K562 (cell line): Measurements from ENCODE around the gene RNF187. TPM values are rescaled to one million over a fixed set of nuclear protein-coding genes. Genes with fewer than 3 reads are reported as not detected.

Experiments used
- CCAR2 ChIP-seq: fragments of 200-400 bp; formaldehyde crosslinking; IDR thresholded peaks from 2 replicates; pipeline ENCODE4 v1.6.1; 2017; ENCODE audit warnings: mild to moderate bottlenecking, low read depth, low read length
- HDAC2 ChIP-seq: fragments of 450-650 bp; IDR thresholded peaks from 2 replicates; pipeline ENCODE4 v1.6.1; 2016; ENCODE audit warnings: mild to moderate bottlenecking
- PHB2 ChIP-seq: fragments of 450-650 bp; IDR thresholded peaks from 2 replicates; pipeline ENCODE4 v1.6.1; 2017; ENCODE audit warnings: low read depth
- PHTF2 ChIP-seq: fragments of 250-450 bp; sonication (Bioruptor Pico); IDR thresholded peaks from 2 replicates; pipeline ENCODE4 v1.5.0; 2021; ENCODE audit warnings: mild to moderate bottlenecking
- SPI1 ChIP-seq: IDR thresholded peaks from 2 replicates; pipeline ENCODE4 v1.6.1; 2011; ENCODE audit warnings: low read depth, low read length, control low read depth, borderline replicate concordance
- ZNF134 ChIP-seq: fragments of 250-450 bp; sonication (Bioruptor Pico); conservative IDR thresholded peaks from 2 replicates; pipeline ENCODE4 v1.4.0; 2020
- ZNF436 ChIP-seq: fragments of 250-450, 450-650 bp; sonication (Bioruptor Pico); formaldehyde crosslinking; IDR thresholded peaks from 2 replicates; pipeline ENCODE4 v1.7.0; 2020; ENCODE audit warnings: mild to moderate bottlenecking
- polyA plus RNA-seq, 8 experiments: library from polyadenylated mRNA; depleted of rRNA in 4 of 8; stranded (reverse) in 5 of 8; unstranded in 3 of 8; fragments of >200 nt; fragmentation: Nextera tagmentation in 2 of 8; fragmentation: Illumina TruSeq in 1 of 8; extraction: Ambion mirVana in 2 of 8; extraction: Trizol in 1 of 8; gene quantifications; 2 replicates each; pipeline versions ENCODE4 v1.2.1 to v1.2.3, GENCODE V29; 2011 to 2014; ENCODE audit warnings: inconsistent platforms in 1 of 8, missing spikeins in 1 of 8
- total RNA-seq, 7 experiments: library from RNA; depleted of rRNA in 6 of 7; stranded (reverse); fragments of >200 nt in 6 of 7; fragmentation: Illumina TruSeq in 2 of 7; extraction: Trizol in 2 of 7; gene quantifications; 2 replicates each; pipeline versions ENCODE4 v1.2.1 to v1.2.3, GENCODE V29; 2011 to 2021; ENCODE audit warnings: low replicate concordance in 1 of 7
- TF ChIP-seq, protein P1 (sequence below): fragments of 450-650 bp; conservative IDR thresholded peaks from 2 replicates; pipeline ENCODE4 v1.6.1; 2016; ENCODE audit warnings: missing genetic modification characterization, low read depth, mild to moderate bottlenecking, control low read depth, missing compliant biosample characterization
- TF ChIP-seq, protein P2 (sequence below): sonication (generic); formaldehyde crosslinking; IDR thresholded peaks from 2 replicates; pipeline ENCODE4 v1.8.0; 2023; ENCODE audit warnings: missing genetic modification reagents, mild to moderate bottlenecking, borderline replicate concordance
- TF ChIP-seq, protein P3 (sequence below): sonication (generic); formaldehyde crosslinking; IDR thresholded peaks from 2 replicates; pipeline ENCODE4 v1.8.1; 2023; ENCODE audit warnings: mild to moderate bottlenecking, missing genetic modification reagents, moderate library complexity
- TF ChIP-seq, protein P4 (sequence below), 2 experiments: fragments of 450-650 bp; formaldehyde crosslinking in 1 of 2; IDR thresholded peaks; 2 replicates each; pipeline versions ENCODE4 v1.4.0 to v1.6.1; 2014 to 2020; ENCODE audit warnings: mild to moderate bottlenecking in 2 of 2, borderline replicate concordance in 1 of 2, low read depth in 1 of 2

The RNF187 gene
- total and polyA plus RNA-seq, 9 of the 15 experiments (the other 6 are each of a cell fraction or from before 2014, with no cell fraction given): 2.3 to 119 (median 41.9) TPM

DNA sequence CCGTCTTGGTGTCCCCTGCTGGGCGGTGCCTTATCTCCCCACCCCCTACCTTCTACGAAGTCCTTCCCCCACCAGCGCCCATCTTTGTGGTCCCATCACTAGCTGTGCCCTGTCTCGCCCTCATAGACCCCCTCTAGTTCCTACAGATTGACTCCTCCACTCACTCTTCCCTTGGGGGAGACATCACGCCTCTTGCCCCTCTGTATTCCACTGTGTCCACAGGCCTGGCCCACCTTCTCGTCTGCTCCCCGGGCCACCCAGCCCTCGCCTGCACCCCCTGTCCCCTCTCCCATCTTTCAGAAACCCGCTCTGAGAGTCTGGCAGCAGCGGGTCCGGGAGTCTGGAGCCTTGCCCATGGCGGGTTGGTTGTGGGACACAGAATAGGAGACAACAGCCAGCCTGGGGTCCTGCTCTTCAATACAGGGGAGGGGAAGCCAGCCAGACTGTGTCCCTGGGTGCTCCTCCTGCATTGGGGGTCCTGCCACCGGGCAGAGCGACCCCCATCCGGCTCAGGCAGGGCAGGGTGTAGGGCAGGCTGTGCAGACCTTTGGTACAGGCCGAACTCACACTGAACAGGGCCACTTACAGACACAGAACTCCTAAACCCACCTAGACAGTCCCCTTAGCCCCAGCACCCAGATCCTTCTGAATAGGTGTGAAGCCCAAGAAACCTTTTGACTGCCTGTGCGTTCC, 1.1 kb downstream of the RNF187 start (continued):
- TF ChIP-seq, protein P1, sequence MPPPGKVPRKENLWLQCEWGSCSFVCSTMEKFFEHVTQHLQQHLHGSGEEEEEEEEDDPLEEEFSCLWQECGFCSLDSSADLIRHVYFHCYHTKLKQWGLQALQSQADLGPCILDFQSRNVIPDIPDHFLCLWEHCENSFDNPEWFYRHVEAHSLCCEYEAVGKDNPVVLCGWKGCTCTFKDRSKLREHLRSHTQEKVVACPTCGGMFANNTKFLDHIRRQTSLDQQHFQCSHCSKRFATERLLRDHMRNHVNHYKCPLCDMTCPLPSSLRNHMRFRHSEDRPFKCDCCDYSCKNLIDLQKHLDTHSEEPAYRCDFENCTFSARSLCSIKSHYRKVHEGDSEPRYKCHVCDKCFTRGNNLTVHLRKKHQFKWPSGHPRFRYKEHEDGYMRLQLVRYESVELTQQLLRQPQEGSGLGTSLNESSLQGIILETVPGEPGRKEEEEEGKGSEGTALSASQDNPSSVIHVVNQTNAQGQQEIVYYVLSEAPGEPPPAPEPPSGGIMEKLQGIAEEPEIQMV (tag): no peak
- TF ChIP-seq SPI1 (no peak), CCAR2 (no peak), HDAC2 (no peak), ZNF134 (CRISPR knock-in tag) (no peak), PHTF2 (CRISPR knock-in tag) (no peak), PHB2 (no peak), ZNF436 (CRISPR knock-in tag) (no peak)
- TF ChIP-seq, protein P2, sequence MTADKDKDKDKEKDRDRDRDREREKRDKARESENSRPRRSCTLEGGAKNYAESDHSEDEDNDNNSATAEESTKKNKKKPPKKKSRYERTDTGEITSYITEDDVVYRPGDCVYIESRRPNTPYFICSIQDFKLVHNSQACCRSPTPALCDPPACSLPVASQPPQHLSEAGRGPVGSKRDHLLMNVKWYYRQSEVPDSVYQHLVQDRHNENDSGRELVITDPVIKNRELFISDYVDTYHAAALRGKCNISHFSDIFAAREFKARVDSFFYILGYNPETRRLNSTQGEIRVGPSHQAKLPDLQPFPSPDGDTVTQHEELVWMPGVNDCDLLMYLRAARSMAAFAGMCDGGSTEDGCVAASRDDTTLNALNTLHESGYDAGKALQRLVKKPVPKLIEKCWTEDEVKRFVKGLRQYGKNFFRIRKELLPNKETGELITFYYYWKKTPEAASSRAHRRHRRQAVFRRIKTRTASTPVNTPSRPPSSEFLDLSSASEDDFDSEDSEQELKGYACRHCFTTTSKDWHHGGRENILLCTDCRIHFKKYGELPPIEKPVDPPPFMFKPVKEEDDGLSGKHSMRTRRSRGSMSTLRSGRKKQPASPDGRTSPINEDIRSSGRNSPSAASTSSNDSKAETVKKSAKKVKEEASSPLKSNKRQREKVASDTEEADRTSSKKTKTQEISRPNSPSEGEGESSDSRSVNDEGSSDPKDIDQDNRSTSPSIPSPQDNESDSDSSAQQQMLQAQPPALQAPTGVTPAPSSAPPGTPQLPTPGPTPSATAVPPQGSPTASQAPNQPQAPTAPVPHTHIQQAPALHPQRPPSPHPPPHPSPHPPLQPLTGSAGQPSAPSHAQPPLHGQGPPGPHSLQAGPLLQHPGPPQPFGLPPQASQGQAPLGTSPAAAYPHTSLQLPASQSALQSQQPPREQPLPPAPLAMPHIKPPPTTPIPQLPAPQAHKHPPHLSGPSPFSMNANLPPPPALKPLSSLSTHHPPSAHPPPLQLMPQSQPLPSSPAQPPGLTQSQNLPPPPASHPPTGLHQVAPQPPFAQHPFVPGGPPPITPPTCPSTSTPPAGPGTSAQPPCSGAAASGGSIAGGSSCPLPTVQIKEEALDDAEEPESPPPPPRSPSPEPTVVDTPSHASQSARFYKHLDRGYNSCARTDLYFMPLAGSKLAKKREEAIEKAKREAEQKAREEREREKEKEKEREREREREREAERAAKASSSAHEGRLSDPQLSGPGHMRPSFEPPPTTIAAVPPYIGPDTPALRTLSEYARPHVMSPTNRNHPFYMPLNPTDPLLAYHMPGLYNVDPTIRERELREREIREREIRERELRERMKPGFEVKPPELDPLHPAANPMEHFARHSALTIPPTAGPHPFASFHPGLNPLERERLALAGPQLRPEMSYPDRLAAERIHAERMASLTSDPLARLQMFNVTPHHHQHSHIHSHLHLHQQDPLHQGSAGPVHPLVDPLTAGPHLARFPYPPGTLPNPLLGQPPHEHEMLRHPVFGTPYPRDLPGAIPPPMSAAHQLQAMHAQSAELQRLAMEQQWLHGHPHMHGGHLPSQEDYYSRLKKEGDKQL (CRISPR knock-in tag): no peak
- TF ChIP-seq, protein P3, sequence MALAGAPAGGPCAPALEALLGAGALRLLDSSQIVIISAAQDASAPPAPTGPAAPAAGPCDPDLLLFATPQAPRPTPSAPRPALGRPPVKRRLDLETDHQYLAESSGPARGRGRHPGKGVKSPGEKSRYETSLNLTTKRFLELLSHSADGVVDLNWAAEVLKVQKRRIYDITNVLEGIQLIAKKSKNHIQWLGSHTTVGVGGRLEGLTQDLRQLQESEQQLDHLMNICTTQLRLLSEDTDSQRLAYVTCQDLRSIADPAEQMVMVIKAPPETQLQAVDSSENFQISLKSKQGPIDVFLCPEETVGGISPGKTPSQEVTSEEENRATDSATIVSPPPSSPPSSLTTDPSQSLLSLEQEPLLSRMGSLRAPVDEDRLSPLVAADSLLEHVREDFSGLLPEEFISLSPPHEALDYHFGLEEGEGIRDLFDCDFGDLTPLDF (CRISPR knock-in tag): no peak
- TF ChIP-seq, protein P4, sequence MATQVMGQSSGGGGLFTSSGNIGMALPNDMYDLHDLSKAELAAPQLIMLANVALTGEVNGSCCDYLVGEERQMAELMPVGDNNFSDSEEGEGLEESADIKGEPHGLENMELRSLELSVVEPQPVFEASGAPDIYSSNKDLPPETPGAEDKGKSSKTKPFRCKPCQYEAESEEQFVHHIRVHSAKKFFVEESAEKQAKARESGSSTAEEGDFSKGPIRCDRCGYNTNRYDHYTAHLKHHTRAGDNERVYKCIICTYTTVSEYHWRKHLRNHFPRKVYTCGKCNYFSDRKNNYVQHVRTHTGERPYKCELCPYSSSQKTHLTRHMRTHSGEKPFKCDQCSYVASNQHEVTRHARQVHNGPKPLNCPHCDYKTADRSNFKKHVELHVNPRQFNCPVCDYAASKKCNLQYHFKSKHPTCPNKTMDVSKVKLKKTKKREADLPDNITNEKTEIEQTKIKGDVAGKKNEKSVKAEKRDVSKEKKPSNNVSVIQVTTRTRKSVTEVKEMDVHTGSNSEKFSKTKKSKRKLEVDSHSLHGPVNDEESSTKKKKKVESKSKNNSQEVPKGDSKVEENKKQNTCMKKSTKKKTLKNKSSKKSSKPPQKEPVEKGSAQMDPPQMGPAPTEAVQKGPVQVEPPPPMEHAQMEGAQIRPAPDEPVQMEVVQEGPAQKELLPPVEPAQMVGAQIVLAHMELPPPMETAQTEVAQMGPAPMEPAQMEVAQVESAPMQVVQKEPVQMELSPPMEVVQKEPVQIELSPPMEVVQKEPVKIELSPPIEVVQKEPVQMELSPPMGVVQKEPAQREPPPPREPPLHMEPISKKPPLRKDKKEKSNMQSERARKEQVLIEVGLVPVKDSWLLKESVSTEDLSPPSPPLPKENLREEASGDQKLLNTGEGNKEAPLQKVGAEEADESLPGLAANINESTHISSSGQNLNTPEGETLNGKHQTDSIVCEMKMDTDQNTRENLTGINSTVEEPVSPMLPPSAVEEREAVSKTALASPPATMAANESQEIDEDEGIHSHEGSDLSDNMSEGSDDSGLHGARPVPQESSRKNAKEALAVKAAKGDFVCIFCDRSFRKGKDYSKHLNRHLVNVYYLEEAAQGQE (IDR thresholded peaks at IDR 0.05; ENCODE audit: borderline replicate concordance): no peak
- TF ChIP-seq, protein P4 (CRISPR knock-in tag; IDR thresholded peaks at IDR 0.05; ENCODE audit: low read depth): no peak
